Activated B cell treated with CpG ODN at 0.5 μM for 24 hours (primary cell): ENCODE data around the gene CCDC177. TPM values are rescaled to one million over a fixed set of nuclear protein-coding genes. Genes with fewer than 3 reads are reported as not detected.

Experiments
- ATAC-seq: fragments of 200-7000 bp; cut with Tn5 transposase; one replicate; pipeline ENCODE4 v1.10.0; 2021; ENCODE audit warnings: low read depth, mild to moderate bottlenecking, moderate library complexity
- CTCF ChIA-PET: fragments of 350-600 bp; sonication (Branson Sonifier 250); formaldehyde crosslinking; loops from one replicate; lab custom pipeline; 2021; ENCODE audit warnings: antibody characterized with exemption; lab: Charles Lee
- POLR2A ChIA-PET: fragments of 350-600 bp; sonication (Branson Sonifier 250); formaldehyde crosslinking; loops from one replicate; lab custom pipeline; 2021; ENCODE audit warnings: antibody characterized with exemption; lab: Charles Lee
- DNase-seq: peaks from one replicate; pipeline ENCODE4 v3.0.0; 2022
- H3K27ac Mint-ChIP-seq: one replicate; pipeline ENCODE4 v1.8.0; 2020; ENCODE audit warnings: mixed read lengths
- H3K27me3 Mint-ChIP-seq: one replicate; pipeline ENCODE4 v1.8.0; 2021; ENCODE audit warnings: mixed read lengths
- H3K36me3 Mint-ChIP-seq: one replicate; pipeline ENCODE4 v1.8.0; 2021; ENCODE audit warnings: low read depth, mixed read lengths
- H3K4me1 Mint-ChIP-seq: one replicate; pipeline ENCODE4 v1.8.0; 2021; ENCODE audit warnings: mixed read lengths
- H3K4me3 Mint-ChIP-seq: one replicate; pipeline ENCODE4 v1.8.0; 2020; ENCODE audit warnings: mild to moderate bottlenecking, mixed read lengths
- H3K9me3 Mint-ChIP-seq: one replicate; pipeline ENCODE4 v1.8.0; 2020; ENCODE audit warnings: mixed read lengths
- intact Hi-C: fragments of 100-400 bp; cut with micrococcal nuclease; formaldehyde crosslinking; loops from one replicate; pipeline ENCODE4 v1.15.1; 2024
- total RNA-seq: library from RNA; stranded (reverse); gene quantifications from 2 replicates; pipeline ENCODE4 v1.2.3, GENCODE V29; 2022
- TF ChIP-seq, protein P1 (sequence below): fragments of 200-600 bp; IDR thresholded peaks from one replicate; pipeline ENCODE4 v1.8.0; 2022; ENCODE audit warnings: antibody characterized with exemption, mild to moderate bottlenecking

The CCDC177 gene
- total RNA-seq, 1 donor from 2014 or later: not detected

DNA sequence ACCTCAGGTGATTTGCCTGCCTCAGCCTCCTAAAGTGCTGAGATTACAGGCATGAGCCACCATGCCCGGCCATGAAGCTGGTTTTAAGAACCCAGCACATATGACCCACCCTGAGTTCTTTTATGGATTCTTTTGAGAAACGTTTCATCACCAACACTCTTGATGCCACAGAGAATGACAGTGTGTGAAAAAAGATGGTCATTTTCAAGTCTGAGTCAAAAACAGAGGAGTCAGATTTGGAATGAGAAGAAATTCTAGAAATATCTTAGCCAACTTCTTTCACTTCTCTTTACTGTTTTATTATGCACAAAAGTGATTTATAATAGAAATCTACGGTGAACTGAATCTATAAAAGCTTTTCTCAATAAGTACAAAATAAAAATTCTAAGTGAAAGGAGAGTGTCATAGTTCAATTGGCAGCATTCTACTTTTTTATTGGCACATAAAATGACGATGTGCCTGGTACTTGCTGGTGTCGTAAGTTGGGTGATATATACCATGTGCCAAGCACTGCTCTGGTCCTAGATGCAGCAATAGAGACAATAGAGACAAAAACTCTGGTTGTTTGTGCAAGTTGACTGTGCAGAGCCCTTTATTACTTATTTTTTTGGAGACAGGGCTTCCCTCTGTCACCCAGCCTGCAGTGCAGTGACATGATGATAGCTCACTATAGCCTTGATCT, 33.9 kb downstream of the CCDC177 start:
- no peak overlapping the region for H3K4me3 Mint-ChIP-seq
- DNase-seq (no peak), ATAC-seq (no peak)
- no peaks in the 10 kb centered on the region for H3K4me1 Mint-ChIP-seq
- ChIA-PET CTCF (no interaction called here), POLR2A (no interaction called here)
- H3K9me3 Mint-ChIP-seq: no peaks in the 10 kb centered on the region
- H3K27me3 Mint-ChIP-seq: peaks cover 26% of the 10 kb centered on the region
- no peaks in the 10 kb centered on the region for H3K36me3 Mint-ChIP-seq
- TF ChIP-seq, protein P1, sequence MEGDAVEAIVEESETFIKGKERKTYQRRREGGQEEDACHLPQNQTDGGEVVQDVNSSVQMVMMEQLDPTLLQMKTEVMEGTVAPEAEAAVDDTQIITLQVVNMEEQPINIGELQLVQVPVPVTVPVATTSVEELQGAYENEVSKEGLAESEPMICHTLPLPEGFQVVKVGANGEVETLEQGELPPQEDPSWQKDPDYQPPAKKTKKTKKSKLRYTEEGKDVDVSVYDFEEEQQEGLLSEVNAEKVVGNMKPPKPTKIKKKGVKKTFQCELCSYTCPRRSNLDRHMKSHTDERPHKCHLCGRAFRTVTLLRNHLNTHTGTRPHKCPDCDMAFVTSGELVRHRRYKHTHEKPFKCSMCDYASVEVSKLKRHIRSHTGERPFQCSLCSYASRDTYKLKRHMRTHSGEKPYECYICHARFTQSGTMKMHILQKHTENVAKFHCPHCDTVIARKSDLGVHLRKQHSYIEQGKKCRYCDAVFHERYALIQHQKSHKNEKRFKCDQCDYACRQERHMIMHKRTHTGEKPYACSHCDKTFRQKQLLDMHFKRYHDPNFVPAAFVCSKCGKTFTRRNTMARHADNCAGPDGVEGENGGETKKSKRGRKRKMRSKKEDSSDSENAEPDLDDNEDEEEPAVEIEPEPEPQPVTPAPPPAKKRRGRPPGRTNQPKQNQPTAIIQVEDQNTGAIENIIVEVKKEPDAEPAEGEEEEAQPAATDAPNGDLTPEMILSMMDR: no peak
- H3K27ac Mint-ChIP-seq: no peak overlapping the region
- intact Hi-C loops: no loop called here

- no peak for DNase-seq
- H3K9me3 Mint-ChIP-seq: no peaks in the 10 kb centered on the region
- ChIA-PET POLR2A (no interaction called here), CTCF (no interaction called here)
- no peak for ATAC-seq
- H3K36me3 Mint-ChIP-seq: no peaks in the 10 kb centered on the region
- TF ChIP-seq, protein P1: no peak
- no peak overlapping the region for H3K4me3 Mint-ChIP-seq
- intact Hi-C loops: no loop called here
- H3K4me1 Mint-ChIP-seq: no peaks in the 10 kb centered on the region
- peaks cover 33% of the 10 kb centered on the region for H3K27me3 Mint-ChIP-seq
- H3K27ac Mint-ChIP-seq: no peak overlapping the region
Measured at GRCh38 chr14:69539631-69540410, 34.9 kb downstream of the CCDC177 start.

- no peak overlapping the region for H3K4me3 Mint-ChIP-seq
- no peaks in the 10 kb centered on the region for H3K4me1 Mint-ChIP-seq
- H3K27me3 Mint-ChIP-seq: peaks cover 29% of the 10 kb centered on the region
- TF ChIP-seq, protein P1: no peak
- POLR2A ChIA-PET: no interaction called here
- no peak for DNase-seq
- no peaks in the 10 kb centered on the region for H3K9me3 Mint-ChIP-seq
- ATAC-seq: no peak
- intact Hi-C loops: no loop called here
- CTCF ChIA-PET: no interaction called here
- no peak overlapping the region for H3K27ac Mint-ChIP-seq
- no peaks in the 10 kb centered on the region for H3K36me3 Mint-ChIP-seq
Measured at GRCh38 chr14:69538766-69539165, 35.9 kb downstream of the CCDC177 start.

DNA sequence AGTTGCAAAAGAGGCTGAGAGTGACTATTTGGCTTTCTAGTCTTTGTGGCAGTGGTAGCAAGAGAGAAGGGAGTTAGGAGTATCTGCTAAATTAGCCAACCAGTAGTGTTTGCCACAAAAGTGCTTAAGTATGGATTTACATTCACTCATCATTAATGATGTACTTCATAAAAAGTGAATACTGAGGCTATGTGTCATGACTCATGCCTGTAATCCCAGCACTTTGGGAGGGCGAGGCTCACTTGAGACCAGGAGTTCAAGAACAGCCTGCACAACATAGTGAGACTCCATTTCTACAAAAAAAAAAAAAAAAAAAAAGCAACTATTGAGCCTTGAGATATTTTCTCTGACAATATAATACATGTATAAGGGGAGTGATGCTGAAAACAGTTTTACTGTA, 36.8 kb downstream of the CCDC177 start:
- TF ChIP-seq, protein P1: no peak
- Mint-ChIP-seq H3K4me3 (no peak overlapping the region), H3K27ac (no peak overlapping the region), H3K36me3 (no peaks in the 10 kb centered on the region), H3K9me3 (no peaks in the 10 kb centered on the region), H3K4me1 (no peaks in the 10 kb centered on the region), H3K27me3 (peaks cover 26% of the 10 kb centered on the region)
- ChIA-PET CTCF (no interaction called here), POLR2A (no interaction called here)
- ATAC-seq (no peak), DNase-seq (no peak)
- intact Hi-C loops: no loop called here

- H3K4me3 Mint-ChIP-seq: no peak overlapping the region
- CTCF ChIA-PET: no interaction called here
- ATAC-seq: no peak
Measured at GRCh38 chr14:69536971-69537370, 37.7 kb downstream of the CCDC177 start.

More at GRCh38 chr14:69536971-69537370, 37.7 kb downstream of the CCDC177 start:
- TF ChIP-seq, protein P1: no peak
- H3K27ac Mint-ChIP-seq: no peak overlapping the region
- POLR2A ChIA-PET: no interaction called here
- peaks cover 24% of the 10 kb centered on the region for H3K27me3 Mint-ChIP-seq
- H3K4me1 Mint-ChIP-seq: no peaks in the 10 kb centered on the region
- intact Hi-C loops: no loop called here
- no peaks in the 10 kb centered on the region for H3K9me3 Mint-ChIP-seq
- DNase-seq: no peak
- no peaks in the 10 kb centered on the region for H3K36me3 Mint-ChIP-seq
